Colon (tissue), 2 donors: ENCODE data around the gene C1QL4.
A peak's percentile ranks its signal among the peaks of the same experiment; 100 is the strongest.
"Not testable (repeated sequence)": the region's sequence is repeated elsewhere in the genome, so short reads cannot be mapped to it uniquely, and the experiment has no call there.

Experiments
- FAIRE-seq: peaks from 2 replicates; lab custom pipeline; 2012; peaks lifted over from hg19 to GRCh38; lab: Jason Lieb, UNC
- donor health status: control.
- donor health status: control.

C1QL4 gene

DNA sequence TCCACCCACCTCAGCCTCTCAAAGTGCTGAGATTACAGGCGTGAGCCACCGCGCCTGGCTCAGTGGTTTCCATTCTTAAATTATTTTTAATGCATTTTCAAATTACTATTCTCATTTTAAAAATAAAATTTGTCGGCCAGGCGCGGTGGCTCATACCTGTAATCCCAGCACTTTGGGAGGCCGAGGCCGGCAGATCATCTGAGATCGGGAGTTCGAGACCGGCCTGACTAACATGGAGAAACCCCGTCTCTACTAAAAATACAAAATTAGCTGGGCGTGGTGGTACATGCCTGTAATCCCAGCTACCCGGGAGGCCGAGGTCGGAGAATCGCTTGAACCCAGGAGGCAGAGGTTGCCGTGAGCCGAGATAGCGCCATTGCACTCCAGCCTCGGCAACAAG is 3.2 kb downstream of the C1QL4 start:
- FAIRE-seq: not testable (repeated sequence)

DNA sequence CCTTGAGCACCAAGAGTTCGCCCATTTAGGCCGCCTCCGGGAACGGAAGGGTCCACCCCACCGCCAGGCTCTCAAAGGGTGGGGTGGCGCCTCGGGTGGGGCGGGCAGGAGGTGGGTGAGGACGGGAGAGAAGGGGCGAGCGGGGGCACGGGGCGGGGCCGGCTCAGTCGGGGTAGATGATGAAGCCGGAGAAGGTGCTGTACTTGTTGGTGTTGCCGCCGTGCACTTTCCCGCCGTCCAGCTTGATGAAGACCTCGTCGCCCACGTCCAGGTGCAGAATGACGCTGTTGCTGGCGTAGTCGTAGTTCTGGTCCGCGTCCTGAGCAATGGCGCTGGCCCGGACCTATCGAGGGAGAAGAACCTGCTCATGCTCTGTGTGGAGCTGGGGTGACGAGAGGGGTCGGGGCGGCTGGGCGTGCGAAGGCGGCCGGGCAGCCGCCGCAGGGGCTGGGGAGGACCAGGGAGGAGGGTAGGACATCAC is 4.1 kb downstream of the C1QL4 start:
- FAIRE-seq: no peak

DNA sequence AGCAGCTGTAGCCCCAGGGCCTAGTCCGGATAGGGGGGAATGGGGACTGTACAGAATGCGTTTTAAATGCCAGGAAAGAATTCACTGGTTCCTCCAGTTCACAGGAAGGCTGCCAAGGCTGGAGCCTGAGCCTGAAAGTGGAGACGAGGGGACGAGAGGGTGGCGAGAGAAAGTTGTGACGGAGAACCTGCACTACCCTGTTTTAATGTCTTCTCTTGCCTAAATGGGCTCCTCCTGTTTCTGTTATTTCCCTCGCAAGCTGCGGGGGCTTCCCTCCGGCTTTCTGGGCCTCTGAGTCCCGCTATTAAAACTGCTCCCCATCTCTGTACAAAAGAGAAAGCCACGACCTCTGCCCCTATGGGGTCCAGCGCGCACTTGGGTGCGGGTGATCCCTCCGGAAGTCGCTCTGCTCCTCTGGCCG is 4.5 kb downstream of the C1QL4 start:
- FAIRE-seq: no peak

DNA sequence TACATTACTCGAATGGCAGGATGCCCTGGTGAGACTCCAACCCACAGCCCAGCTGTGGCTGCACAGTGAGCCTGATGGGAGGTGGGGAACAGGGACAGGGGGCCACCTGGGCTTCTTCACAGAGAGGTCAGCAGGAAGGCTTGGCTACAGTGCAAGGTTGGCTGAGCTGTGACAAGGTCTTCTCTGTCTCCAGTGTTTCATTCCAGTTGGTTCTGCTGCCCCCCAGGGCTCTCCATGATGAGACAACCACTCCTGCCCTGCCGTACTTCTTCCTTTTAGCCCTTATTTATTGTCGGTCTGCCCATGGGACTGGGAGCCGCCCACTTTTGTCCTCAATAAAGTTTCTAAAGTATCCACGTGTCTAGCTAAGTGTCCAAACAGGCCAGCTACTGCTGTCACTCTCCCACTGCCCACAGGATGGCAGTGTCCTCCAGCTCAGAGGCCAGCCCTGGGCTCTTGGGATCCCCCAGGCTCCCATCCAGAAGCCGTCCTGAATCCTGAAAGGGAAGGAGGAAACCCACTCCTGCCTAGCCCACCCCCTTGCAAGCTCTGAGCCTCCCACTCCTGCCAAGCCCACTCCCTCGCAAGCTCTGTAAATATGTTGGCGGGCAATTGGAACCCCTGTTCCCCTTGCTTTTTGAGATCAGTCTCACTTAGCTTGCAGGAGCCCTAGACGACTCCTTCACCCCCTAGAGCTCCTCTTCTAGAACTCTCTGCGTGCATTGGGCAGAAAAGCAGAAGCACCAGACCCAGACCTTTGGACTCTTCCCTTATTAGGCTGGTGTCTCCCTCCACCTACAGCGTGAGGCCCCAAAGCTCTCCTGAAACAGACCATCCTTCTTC is 5.4 kb downstream of the C1QL4 start:
- FAIRE-seq: no peak

DNA sequence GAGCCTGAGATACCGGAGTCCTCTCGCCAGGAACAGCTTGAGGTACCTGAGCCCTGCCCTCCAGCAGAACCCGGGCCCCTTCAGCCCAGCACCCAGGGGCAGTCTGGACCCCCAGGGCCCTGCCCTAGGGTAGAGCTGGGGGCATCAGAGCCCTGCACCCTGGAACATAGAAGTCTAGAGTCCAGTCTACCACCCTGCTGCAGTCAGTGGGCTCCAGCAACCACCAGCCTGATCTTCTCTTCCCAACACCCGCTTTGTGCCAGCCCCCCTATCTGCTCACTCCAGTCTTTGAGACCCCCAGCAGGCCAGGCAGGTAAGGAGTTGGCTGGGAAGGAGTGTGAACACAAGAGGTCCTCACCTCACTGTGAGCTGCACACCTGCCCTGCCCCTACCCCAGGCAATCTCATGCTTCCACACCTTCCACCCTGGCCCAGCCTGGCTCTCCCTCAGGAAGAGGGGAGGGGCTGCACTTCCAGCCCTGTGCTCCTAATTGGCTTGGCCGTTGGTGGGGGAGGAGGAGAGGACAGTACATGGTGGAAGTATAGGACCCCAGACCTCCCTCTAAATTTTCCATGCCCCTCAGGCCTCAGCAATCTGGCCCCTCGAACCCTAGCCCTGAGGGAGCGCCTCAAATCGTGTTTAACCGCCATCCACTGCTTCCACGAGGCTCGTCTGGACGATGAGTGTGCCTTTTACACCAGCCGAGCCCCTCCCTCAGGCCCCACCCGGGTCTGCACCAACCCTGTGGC is 6.2 kb downstream of the C1QL4 start:
- FAIRE-seq: no peak

DNA sequence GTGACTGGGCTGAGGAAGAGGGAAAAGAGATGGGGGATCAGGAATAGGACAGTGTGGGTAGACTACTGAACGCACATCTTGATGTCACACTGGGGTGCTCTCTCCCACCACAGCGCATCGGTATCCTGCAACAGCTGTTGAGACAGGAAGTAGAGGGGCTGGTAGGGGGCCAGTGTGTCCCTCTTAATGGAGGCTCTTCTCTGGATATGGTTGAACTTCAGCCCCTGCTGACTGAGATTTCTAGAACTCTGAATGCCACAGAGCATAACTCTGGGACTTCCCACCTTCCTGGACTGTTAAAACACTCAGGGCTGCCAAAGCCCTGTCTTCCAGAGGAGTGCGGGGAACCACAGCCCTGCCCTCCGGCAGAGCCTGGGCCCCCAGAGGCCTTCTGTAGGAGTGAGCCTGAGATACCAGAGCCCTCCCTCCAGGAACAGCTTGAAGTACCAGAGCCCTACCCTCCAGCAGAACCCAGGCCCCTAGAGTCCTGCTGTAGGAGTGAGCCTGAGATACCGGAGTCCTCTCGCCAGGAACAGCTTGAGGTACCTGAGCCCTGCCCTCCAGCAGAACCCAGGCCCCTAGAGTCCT is 6.9 kb downstream of the C1QL4 start:
- FAIRE-seq: no peak

DNA sequence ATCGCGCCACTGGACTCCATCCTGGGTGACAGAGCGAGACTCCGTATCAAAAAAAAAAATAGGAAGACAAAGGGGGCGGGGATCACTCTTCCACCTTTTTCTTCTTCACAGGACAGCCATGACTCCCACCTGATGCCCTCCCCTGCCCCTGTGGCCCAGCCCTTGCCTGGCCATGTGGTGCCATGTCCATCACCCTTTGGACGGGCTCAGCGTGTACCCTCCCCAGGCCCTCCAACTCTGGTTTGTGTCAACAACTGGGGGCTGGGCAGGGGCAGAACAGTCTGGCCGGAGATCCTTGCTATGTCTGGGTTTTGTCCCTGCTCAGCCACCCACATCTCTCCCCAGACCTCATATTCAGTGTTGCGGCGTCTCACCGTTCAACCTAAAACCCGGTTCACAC is 8.2 kb downstream of the C1QL4 start:
- no peak for FAIRE-seq

DNA sequence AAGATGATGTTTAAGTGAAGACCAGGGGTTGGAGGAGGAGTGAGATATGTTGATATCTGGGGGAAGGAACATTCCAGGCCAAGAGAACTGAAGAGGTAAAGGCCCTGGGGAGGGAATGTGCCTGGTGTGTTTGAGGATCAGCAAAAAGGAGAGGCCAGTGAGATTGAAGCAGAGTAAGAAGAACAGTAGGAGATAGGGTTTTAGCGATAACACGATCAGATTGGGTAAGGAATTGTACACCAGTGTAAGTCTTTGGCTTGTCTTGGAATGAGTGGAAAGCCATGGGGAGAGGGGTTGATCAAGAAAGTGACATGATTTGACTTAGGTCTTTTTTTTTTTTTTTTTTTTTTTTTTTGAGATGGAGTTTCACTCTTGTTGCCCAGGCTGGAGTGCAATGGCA is 9.1 kb downstream of the C1QL4 start:
- FAIRE-seq: no peak

DNA sequence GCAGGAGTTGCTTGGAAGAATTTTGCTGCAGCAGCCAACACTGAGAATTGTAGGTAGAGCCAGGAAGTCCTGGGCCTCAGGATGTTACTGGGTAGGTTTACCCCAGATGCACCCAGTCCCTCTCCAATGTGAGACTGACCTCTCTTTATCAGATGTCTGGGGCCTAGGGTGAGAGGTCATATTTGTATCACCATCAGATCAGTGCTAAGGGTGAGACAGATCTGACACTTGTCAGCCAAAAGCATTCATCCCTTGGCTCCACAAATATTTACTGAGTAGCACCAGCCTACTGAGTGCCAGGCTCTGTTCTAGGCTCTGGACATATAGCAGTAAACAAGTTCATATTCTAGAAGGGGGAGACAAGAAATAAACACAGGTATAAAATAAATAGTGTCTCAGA is 9.6 kb downstream of the C1QL4 start:
- FAIRE-seq: no peak

DNA sequence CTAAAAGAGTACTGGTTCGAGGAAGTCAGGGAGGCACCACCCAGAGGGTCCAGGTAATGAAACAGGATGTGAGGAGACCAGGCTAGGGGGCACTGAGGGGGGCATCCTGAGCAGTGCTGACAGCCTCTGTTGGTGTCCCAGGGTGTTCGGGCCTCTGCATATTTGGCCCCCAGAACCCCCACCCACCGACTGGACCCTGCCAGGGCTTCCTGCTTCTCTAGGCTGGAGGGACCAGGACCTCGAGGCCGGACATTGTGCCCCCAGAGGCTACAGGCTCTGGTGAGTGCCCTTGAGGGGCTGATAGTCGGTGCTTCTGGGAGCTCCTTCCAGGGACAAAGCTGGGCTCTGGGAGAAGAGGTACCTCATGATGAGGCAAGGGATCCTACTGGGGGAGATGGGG is 11.4 kb downstream of the C1QL4 start:
- no peak for FAIRE-seq

DNA sequence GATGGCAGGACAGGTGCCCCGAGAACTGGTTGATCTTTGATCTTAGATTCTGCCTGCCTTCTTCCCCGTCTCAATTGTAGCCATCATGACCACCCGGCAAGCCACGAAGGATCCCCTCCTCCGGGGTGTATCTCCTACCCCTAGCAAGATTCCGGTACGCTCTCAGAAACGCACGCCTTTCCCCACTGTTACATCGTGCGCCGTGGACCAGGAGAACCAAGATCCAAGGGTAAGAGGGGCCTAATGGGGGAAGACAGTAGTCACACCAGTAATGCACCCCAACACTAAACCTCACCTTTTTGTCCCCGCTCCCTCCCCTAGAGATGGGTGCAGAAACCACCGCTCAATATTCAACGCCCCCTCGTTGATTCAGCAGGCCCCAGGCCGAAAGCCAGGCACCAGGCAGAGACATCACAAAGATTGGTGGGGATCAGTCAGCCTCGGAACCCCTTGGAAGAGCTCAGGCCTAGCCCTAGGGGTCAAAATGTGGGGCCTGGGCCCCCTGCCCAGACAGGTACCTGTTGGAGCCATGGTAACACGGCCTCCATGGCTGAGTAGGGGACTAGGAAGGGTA is 13.4 kb downstream of the C1QL4 start:
- no peak for FAIRE-seq

DNA sequence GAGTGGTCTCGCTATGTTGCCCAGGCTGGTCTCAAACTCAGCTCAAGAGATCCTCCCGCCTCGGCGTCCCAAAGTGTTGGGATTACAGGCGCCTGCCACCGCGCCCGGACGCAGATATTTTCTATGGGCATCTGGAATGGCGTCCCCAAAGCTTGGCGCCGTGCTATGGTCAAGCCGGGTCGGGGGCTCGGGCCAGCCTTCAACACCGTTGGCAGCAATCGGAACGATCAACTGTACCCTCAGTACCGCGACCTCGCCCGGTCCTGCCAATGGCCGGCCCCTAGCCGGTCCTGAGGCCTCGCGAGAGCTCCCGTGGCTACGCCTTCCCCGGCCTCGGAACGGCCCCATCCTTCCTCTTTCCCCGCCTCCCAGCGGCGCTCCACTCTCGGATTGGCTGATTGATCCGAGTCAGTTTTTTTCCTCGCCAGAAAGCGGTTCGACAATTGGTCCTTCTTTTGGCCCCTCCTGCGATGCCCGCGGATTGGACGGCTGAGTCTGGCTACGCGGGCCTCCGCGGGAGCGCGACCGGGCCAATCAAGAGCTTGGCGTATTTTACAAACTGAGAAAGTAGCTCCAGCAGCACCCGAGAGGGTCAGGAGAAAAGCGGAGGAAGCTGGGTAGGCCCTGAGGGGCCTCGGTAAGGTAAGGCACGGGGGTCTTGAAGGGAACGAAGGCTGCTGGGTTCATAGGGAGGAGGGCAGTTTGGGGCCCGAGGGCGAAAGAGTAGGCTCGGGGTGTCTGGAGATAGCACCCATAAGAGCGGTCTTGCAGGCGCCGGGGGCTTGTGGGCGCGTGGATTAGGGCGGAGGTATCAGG is 14.1 kb downstream of the C1QL4 start, which contains the start of gene TROAP:
Gene TROAP (plus strand): TSS at position 548 of the 816 bp plus-strand sequence. CDS start 354 bp downstream, outside the sequence.
- FAIRE-seq: peak; percentile 83

DNA sequence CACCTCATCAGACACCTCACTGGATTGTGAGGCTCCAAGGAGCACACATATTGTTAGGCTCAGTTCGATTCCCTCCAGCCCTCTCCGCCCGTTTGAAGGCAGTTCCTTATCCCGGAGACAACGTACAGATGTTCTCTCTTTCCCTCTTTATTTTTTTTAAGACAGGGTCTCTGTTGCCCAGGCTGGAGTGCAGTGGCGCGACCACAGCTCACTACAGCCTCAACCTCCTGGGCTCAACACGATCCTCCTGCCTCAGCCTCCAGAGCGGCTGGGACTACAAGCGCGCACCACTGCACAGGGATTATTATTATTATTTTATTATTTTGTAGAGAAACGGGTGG is 14.7 kb downstream of the C1QL4 start:
- no peak for FAIRE-seq

DNA sequence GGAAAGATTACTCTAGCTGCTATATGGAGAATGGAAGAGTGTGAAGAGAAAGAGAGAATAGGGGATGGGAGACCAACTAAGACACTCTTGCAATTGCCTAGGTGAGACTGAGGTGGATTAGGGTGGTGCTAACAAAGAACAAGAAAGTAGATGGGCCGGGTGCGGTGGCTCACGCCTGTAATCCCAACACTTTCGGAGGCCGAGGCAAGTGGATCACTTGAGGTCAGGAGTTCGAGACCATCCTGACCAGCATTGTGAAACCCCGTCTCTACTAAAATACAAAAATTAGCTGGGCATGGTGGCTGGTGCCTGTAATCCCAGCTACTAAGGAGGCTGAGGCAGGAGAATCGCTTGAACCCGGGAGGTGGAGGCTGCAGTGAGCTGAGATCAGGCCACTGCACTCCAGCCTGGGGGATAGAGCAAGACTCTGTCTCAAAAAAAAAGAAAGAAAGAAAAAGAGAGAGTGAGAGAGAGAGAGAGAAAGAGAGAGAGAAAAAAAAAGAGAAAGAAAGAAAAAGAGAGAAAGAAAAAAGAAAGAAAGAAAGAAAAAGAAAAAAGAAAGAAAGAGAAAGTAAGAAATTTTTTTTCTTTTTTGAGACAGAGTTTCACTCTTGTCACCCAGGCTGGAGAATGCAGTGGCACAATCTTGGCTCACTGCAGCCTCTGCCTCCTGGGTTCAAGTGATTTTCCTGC is 16.4 kb downstream of the C1QL4 start:
- not testable (repeated sequence) for FAIRE-seq

DNA sequence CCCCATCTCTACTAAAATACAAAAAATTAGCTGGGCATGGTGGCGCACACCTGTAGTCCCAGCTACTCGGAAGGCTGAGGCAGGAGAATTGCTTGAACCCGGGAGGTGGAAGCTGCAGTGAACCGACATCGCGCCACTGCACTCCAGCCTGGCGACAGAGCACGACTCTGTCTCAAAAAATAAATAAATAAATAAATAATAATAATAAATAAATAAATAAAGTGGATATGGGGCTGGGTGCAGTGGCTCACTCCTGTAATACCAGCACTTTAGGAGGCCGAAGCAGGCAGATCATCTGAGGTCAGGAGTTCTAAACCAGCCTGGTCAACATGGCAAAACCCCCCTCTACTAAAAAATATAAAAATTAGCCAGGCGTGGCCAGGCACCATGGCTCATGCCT is 19.9 kb downstream of the C1QL4 start:
- not testable (repeated sequence) for FAIRE-seq

DNA sequence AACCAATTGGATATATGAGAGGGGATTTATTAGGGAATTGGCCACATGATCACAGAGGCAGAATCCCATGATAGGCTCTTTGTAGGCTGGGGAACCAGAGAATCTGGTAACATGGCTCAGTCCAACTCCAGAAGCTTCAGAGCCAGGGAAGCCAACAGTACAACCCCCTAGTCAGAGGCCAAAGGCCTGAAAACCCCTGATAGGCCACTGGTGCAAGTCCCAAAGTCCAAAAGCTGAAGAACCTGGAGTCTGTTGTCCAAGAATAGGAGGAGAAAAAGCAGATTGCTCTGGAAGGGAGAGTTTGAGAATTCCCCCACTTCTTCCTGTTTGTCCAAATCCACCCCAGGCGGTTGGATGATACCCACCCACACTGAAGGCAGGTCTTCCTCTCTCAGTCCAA is 22.2 kb downstream of the C1QL4 start:
- no peak for FAIRE-seq

DNA sequence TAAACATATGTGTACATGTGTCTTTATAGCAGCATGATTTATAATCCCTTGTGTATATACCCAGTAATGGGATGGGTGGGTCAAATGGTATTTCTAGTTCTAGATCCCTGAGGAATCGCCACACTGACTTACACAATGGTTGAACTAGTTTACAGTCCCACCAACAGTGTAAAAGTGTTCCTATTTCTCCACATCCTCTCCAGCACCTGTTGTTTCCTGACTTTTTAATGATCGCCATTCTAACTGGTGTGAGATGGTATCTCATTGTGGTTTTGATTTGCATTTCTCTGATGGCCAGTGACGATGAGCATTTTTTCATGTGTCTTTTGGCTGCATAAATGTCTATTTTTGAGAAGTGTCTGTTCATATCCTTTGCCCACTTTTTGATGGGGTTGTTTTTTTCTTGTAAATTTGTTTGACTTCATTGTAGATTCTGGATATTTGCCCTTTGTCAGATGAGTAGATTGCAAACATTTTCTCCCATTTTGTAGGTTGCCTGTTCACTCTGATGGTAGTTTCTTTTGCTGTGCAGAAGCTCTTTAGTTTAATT is 26.5 kb downstream of the C1QL4 start:
- not testable (repeated sequence) for FAIRE-seq

DNA sequence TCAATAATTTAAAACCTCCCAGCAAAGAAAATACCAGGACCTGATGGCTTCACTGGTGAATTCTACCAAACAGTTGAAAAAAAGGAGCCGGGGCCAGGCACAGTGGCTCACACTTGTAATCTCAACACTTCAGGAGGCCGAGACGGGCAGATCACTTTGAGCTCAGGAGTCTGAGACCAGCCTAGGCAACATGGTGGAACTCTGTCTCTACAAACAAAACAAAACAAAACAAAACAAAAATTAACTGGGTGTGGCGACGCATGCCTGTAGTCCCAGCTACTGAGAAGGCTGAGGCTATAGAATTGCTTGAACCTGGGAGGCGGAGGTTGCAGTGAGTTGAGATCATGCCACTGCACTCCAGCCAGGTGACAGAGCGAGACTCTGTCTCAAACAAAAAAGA is 27.6 kb downstream of the C1QL4 start:
- FAIRE-seq: no peak

DNA sequence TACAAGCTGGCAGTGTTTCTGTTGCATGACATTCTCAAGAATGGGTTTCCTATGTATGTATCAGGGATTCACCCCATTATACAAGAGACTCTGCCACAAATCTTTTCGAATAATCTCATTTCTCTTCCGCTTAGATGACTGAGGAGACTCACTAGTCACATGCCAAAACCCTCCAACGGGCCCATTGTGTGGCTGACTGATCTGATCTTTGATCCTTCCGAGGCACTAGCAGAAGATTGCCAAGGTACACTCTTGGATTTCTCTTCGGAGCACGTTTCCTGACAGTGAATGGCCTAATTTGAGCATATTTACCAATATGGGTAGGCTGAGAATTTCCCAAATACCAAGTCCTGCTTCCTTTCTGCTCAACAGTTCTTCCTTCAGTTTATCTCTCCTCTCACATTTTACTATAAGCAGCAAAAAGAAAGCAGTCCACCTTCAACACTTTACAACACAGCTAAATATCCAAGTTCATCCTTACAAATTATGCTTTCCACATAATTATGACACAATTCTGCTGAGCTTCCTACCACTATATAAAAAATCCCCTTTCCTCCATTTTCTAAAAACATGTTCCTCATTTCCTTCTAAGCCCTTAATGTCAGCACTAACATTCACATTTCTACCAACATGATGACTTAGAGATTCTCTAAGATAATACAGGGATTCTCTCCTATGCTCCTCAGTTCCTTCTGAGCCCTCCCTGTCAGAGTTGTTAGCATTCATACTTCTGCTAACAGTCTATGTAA is 31.1 kb downstream of the C1QL4 start:
- no peak for FAIRE-seq

DNA sequence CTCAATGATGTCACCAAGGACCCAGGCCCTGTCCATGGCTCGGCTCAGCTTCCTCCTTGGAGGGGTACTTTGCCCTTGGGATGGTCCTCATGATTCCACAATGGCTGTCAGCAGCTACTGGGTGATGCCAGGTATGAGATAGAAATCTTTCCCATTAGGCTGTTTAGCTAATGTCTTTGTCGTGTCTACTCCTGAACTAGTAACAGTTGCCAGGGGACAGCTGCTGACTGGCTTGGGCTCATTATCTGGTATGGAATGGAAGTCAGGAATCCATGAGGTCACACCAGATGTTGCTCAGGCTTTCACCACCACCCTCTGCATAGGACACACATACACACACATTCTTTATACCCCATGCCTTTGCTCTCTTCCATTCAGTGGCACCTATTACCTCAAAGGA is 32.8 kb downstream of the C1QL4 start:
- FAIRE-seq: no peak
